ENCODE results near the gene CMTM4. TPM values are rescaled to one million over a fixed set of nuclear protein-coding genes. Genes with fewer than 3 reads are reported as not detected.

Gene CMTM4
- total RNA-seq, 1 experiment from 2014 or later = 110 TPM

DNA sequence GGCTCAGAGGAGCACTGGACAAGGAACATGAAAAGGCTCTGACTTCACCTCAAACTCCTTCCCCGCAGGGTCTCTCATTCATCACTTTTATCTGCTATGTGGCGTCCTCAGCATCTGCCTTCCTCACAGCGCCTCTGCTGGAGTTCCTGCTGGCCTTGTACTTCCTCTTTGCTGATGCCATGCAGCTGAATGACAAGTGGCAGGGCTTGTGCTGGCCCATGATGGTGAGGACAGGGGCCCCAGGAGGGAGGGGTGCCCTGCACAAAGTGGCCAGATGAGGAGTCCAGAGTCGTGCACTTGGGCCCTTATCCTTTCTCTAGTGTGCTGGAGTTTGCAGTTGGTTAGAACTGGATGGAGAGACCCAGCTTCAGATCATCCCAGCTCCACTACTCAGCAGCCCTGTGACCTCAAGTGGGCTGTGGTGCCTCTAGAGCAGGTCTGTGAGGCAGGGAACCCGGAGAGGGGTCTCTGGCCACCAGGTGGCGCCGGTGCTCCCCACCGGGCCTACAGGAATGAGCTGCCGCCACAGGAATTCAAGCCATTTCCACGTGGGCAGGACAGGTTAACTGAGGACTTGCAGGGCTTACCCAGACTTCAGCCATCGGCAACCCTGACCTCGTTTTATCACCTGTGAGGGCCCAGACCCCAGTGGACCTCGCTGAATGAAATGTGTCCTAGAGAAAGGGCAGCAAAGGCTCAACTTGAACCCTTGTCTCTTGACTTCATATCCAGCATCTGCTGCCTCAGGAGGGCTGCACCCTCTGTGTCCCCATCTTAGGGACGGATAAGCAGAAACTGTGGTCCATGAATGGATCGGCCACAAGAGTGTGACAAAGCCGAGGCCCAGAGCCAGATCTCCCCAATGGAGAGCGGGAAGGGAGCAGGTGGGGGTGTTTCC, 88.1 kb downstream of the CMTM4 start:
- H3K4me3 Mint-ChIP-seq (ENCODE audit: low read depth, unreplicated experiment) = no peak overlapping the region
- H3K27ac Mint-ChIP-seq (ENCODE audit: unreplicated experiment) = no peak overlapping the region
- BruUV-seq (replicated peaks) = no TSS peak
- no peaks in the 10 kb centered on the region for H3K27me3 Mint-ChIP-seq (ENCODE audit: unreplicated experiment)
- intact Hi-C loops (cut with micrococcal nuclease; ENCODE audit: unreplicated experiment) = loop anchor here (2.0 to 5.0 kb wide), 3 partner anchors 54 to 264 kb away; no protein-coding TSS in a partner anchor
- TF ChIP-seq, protein P1, sequence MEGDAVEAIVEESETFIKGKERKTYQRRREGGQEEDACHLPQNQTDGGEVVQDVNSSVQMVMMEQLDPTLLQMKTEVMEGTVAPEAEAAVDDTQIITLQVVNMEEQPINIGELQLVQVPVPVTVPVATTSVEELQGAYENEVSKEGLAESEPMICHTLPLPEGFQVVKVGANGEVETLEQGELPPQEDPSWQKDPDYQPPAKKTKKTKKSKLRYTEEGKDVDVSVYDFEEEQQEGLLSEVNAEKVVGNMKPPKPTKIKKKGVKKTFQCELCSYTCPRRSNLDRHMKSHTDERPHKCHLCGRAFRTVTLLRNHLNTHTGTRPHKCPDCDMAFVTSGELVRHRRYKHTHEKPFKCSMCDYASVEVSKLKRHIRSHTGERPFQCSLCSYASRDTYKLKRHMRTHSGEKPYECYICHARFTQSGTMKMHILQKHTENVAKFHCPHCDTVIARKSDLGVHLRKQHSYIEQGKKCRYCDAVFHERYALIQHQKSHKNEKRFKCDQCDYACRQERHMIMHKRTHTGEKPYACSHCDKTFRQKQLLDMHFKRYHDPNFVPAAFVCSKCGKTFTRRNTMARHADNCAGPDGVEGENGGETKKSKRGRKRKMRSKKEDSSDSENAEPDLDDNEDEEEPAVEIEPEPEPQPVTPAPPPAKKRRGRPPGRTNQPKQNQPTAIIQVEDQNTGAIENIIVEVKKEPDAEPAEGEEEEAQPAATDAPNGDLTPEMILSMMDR (IDR thresholded peaks at IDR 0.05; ENCODE audit: unreplicated experiment) = peak; percentile 95
- peaks cover 29% of the 10 kb centered on the region for H3K4me1 Mint-ChIP-seq (ENCODE audit: low read depth, unreplicated experiment)
- CTCF ChIA-PET = interaction anchor here (0.6 to 1.7 kb wide), 17 partner anchors 9 to 272 kb away, joined by 3 to 35 read pairs (median 5); partner anchors contain the start of genes CKLF, CMTM4, NAE1 and PDP2
- DNase-seq = peak; percentile 97
- H3K9me3 Mint-ChIP-seq (ENCODE audit: low read depth, unreplicated experiment) = no peaks in the 10 kb centered on the region
- peaks cover 67% of the 10 kb centered on the region for H3K36me3 Mint-ChIP-seq (ENCODE audit: insufficient read depth, unreplicated experiment)

GRCh38 chr16:66605979-66606751, 90.4 kb downstream of the CMTM4 start:
- Mint-ChIP-seq H3K4me3 (ENCODE audit: low read depth, unreplicated experiment) (peak overlapping the region; percentile 78), H3K4me1 (ENCODE audit: low read depth, unreplicated experiment) (peaks cover 31% of the 10 kb centered on the region), H3K27me3 (ENCODE audit: unreplicated experiment) (no peaks in the 10 kb centered on the region), H3K9me3 (ENCODE audit: low read depth, unreplicated experiment) (no peaks in the 10 kb centered on the region), H3K36me3 (ENCODE audit: insufficient read depth, unreplicated experiment) (peaks cover 54% of the 10 kb centered on the region), H3K27ac (ENCODE audit: unreplicated experiment) (no peak overlapping the region)
- CTCF ChIA-PET = no interaction called here
- TSS peak; percentile 30 for BruUV-seq (replicated peaks)
- intact Hi-C loops (cut with micrococcal nuclease; ENCODE audit: unreplicated experiment) = loop anchor here (5.0 kb wide), 2 partner anchors 199 to 266 kb away; no protein-coding TSS in a partner anchor
- no peak for DNase-seq
- TF ChIP-seq, protein P1 (IDR thresholded peaks at IDR 0.05; ENCODE audit: unreplicated experiment) = no peak

DNA sequence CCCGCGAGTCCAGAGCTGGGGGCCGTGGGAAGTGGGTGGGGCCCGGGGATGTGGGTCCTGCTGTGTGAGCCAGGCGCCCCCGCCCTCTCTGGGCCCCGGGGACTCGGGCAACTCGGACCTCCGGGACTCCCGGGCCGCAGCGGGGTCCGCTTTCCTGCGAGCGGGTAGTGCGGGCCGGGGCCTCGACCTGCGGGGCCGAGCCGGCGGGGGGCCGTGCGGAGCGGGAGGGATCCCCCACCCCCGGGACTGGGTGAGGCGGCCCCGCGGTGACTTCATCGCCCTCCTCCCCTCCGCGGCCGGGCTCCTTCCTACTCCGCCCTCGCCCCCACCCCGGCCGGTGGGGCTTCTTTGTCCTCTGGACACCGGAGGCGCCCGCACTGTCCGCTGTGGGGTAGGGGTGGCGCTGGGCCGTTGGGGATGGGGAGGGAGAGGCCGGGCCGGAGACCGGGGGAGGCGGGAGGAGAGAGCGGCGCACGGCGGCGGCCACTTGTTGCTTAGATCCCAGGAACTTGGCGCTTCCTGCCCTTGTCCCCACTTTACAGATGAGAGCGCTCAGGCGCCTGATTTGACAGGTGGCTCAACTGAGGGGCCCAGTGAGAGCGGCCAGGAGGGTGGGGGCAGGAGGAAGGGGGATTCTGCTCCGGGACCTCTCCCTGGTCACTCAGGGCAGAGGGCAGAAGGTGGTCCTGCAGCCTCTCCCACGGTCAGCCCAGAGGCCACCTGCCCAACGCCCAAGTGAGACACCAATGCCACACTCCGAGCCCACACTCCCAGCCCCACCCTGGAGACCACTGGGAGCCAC, 91.2 kb downstream of the CMTM4 start:
- no peak overlapping the region for H3K27ac Mint-ChIP-seq (ENCODE audit: unreplicated experiment)
- H3K27me3 Mint-ChIP-seq (ENCODE audit: unreplicated experiment) = no peaks in the 10 kb centered on the region
- H3K9me3 Mint-ChIP-seq (ENCODE audit: low read depth, unreplicated experiment) = peaks cover 6% of the 10 kb centered on the region
- peak; percentile 58 for DNase-seq
- CTCF ChIA-PET = interaction anchor here (1.0 kb wide), 1 partner anchor 97 kb away, joined by 3 read pairs; no protein-coding TSS in a partner anchor
- no TSS peak for BruUV-seq (replicated peaks)
- H3K4me3 Mint-ChIP-seq (ENCODE audit: low read depth, unreplicated experiment) = peak overlapping the region; percentile 78
- H3K4me1 Mint-ChIP-seq (ENCODE audit: low read depth, unreplicated experiment) = peaks cover 31% of the 10 kb centered on the region
- intact Hi-C loops (cut with micrococcal nuclease; ENCODE audit: unreplicated experiment) = loop anchor here (5.0 kb wide), 2 partner anchors 198 to 267 kb away; no protein-coding TSS in a partner anchor
- H3K36me3 Mint-ChIP-seq (ENCODE audit: insufficient read depth, unreplicated experiment) = peaks cover 46% of the 10 kb centered on the region
- TF ChIP-seq, protein P1 (IDR thresholded peaks at IDR 0.05; ENCODE audit: unreplicated experiment) = no peak

Data from Calu3 (cell line).